Measurements from ENCODE around the gene DEGS1. TPM values are rescaled to one million over a fixed set of nuclear protein-coding genes. Genes with fewer than 3 reads are reported as not detected.

DEGS1 gene
- total and polyA plus RNA-seq, 4 donors = 69.1 to 77.5 (median 72.8) TPM

- H3K36me3 ChIP-seq (ENCODE audit: control insufficient read depth in 1 of 2, insufficient read depth in 2 of 2, low read length in 1 of 2) = no peaks in the 10 kb centered on the region
- H3K9me3 ChIP-seq (ENCODE audit: control insufficient read depth, low read length) = no peaks in the 10 kb centered on the region
- WGBS, 2 donors = 0% methylated on average over 43 to 53 of the region's 53 CpGs
- H3K4me3 ChIP-seq (ENCODE audit: low read length in 2 of 2) = peak overlapping the region; percentile 78 to 96
- H3K27me3 ChIP-seq (ENCODE audit: control insufficient read depth in 1 of 2, insufficient read depth in 2 of 2, low read length in 1 of 2) = no peaks in the 10 kb centered on the region
- no peaks in the 10 kb centered on the region for H3K4me1 ChIP-seq (ENCODE audit: control insufficient read depth in 1 of 2, insufficient read depth in 2 of 2, low read length in 2 of 2)
- intact Hi-C loops (cut with DNase I) = loop anchor here in 1 of 2 donors (5.0 kb wide), 1 partner anchor 66 kb away; no protein-coding TSS in a partner anchor
- peak; percentile 76 to 88 for DNase-seq
- peak overlapping the region; percentile 88 to 96 for H3K27ac ChIP-seq (ENCODE audit: low read depth in 1 of 2, low read length in 2 of 2)
- ATAC-seq (ENCODE audit: low FRiP score) = peak; percentile 87
These were observed 712 bp downstream of the DEGS1 start for GRCh38 chr1:224183591-224184312.

- DNase-seq (no peak), ATAC-seq (ENCODE audit: low FRiP score) (no peak)
- H3K27ac ChIP-seq (ENCODE audit: low read depth in 1 of 2, low read length in 2 of 2) = no peak overlapping the region
- H3K36me3 ChIP-seq (ENCODE audit: control insufficient read depth in 1 of 2, insufficient read depth in 2 of 2, low read length in 1 of 2) = no peaks in the 10 kb centered on the region
- intact Hi-C loops (cut with DNase I) = no loop called here
- no peaks in the 10 kb centered on the region for H3K9me3 ChIP-seq (ENCODE audit: control insufficient read depth, low read length)
- WGBS, 2 donors = 88 to 89% methylated on average over 8 of the region's 8 CpGs
- H3K4me1 ChIP-seq (ENCODE audit: control insufficient read depth in 1 of 2, insufficient read depth in 2 of 2, low read length in 2 of 2) = no peaks in the 10 kb centered on the region
- no peaks in the 10 kb centered on the region for H3K27me3 ChIP-seq (ENCODE audit: control insufficient read depth in 1 of 2, insufficient read depth in 2 of 2, low read length in 1 of 2)
- H3K4me3 ChIP-seq (ENCODE audit: low read length in 2 of 2) = no peak overlapping the region
These were observed 2.2 kb downstream of the DEGS1 start for GRCh38 chr1:224185208-224185607.

- peaks cover 0 to 4% of the 10 kb centered on the region in 2 donors for H3K36me3 ChIP-seq (ENCODE audit: control insufficient read depth in 1 of 2, insufficient read depth in 2 of 2, low read length in 1 of 2)
- intact Hi-C loops (cut with DNase I) = no loop called here
- 97 to 99% methylated on average over 2 of the region's 2 CpGs for WGBS, 2 donors
- H3K27ac ChIP-seq (ENCODE audit: low read depth in 1 of 2, low read length in 2 of 2) = no peak overlapping the region
- no peak for DNase-seq
- no peaks in the 10 kb centered on the region for H3K4me1 ChIP-seq (ENCODE audit: control insufficient read depth in 1 of 2, insufficient read depth in 2 of 2, low read length in 2 of 2)
- no peak overlapping the region for H3K4me3 ChIP-seq (ENCODE audit: low read length in 2 of 2)
- H3K9me3 ChIP-seq (ENCODE audit: control insufficient read depth, low read length) = no peaks in the 10 kb centered on the region
- no peaks in the 10 kb centered on the region for H3K27me3 ChIP-seq (ENCODE audit: control insufficient read depth in 1 of 2, insufficient read depth in 2 of 2, low read length in 1 of 2)
- no peak for ATAC-seq (ENCODE audit: low FRiP score)
These were observed 5.2 kb downstream of the DEGS1 start for GRCh38 chr1:224188286-224188685.

DNA sequence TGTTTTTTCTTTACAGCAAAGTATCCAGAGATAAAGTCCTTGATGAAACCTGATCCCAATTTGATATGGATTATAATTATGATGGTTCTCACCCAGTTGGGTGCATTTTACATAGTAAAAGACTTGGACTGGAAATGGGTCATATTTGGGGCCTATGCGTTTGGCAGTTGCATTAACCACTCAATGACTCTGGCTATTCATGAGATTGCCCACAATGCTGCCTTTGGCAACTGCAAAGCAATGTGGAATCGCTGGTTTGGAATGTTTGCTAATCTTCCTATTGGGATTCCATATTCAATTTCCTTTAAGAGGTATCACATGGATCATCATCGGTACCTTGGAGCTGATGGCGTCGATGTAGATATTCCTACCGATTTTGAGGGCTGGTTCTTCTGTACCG lies 6.5 kb downstream of the DEGS1 start:
- intact Hi-C loops (cut with DNase I) = no loop called here
- peaks cover 3 to 7% of the 10 kb centered on the region in 2 donors for H3K36me3 ChIP-seq (ENCODE audit: control insufficient read depth in 1 of 2, insufficient read depth in 2 of 2, low read length in 1 of 2)
- no peak for ATAC-seq (ENCODE audit: low FRiP score)
- no peak overlapping the region for H3K27ac ChIP-seq (ENCODE audit: low read depth in 1 of 2, low read length in 2 of 2)
- no peaks in the 10 kb centered on the region for H3K27me3 ChIP-seq (ENCODE audit: control insufficient read depth in 1 of 2, insufficient read depth in 2 of 2, low read length in 1 of 2)
- H3K4me1 ChIP-seq (ENCODE audit: control insufficient read depth in 1 of 2, insufficient read depth in 2 of 2, low read length in 2 of 2) = no peaks in the 10 kb centered on the region
- no peak for DNase-seq
- WGBS, 2 donors = 91 to 93% methylated on average over 7 of the region's 7 CpGs
- no peak overlapping the region for H3K4me3 ChIP-seq (ENCODE audit: low read length in 2 of 2)
- H3K9me3 ChIP-seq (ENCODE audit: control insufficient read depth, low read length) = no peaks in the 10 kb centered on the region

DNA sequence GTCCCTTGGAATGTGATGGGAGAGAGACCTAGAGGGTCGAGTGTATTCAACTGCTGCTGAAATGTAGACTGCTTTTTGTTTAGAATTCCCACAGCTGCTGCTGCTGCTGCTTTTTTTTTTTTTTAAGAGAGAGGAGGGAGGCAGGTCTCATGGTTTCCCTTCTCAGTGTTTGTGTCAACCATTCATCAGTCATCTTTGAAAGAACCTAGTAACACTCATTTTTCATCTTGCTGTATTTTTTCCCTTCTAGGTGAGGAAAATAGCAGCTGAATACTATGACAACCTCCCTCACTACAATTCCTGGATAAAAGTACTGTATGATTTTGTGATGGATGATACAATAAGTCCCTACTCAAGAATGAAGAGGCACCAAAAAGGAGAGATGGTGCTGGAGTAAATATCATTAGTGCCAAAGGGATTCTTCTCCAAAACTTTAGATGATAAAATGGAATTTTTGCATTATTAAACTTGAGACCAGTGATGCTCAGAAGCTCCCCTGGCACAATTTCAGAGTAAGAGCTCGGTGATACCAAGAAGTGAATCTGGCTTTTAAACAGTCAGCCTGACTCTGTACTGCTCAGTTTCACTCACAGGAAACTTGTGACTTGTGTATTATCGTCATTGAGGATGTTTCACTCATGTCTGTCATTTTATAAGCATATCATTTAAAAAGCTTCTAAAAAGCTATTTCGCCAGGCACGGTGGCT lies 9.2 kb downstream of the DEGS1 start:
- WGBS, 2 donors = 68 to 72% methylated on average over 5 of the region's 5 CpGs

GRCh38 chr1:224193319-224193966 lies 10.4 kb downstream of the DEGS1 start:
- no peak overlapping the region for H3K4me3 ChIP-seq (ENCODE audit: low read length in 2 of 2)
- DNase-seq (no peak), ATAC-seq (ENCODE audit: low FRiP score) (no peak)
- no peaks in the 10 kb centered on the region for H3K27me3 ChIP-seq (ENCODE audit: control insufficient read depth in 1 of 2, insufficient read depth in 2 of 2, low read length in 1 of 2)
- no peaks in the 10 kb centered on the region for H3K4me1 ChIP-seq (ENCODE audit: control insufficient read depth in 1 of 2, insufficient read depth in 2 of 2, low read length in 2 of 2)
- peaks cover 3 to 7% of the 10 kb centered on the region in 2 donors for H3K36me3 ChIP-seq (ENCODE audit: control insufficient read depth in 1 of 2, insufficient read depth in 2 of 2, low read length in 1 of 2)
- 87 to 94% methylated on average over 8 of the region's 8 CpGs for whole genome bisulfite sequencing, 2 donors
- intact Hi-C loops (cut with DNase I) = no loop called here
- H3K27ac ChIP-seq (ENCODE audit: low read depth in 1 of 2, low read length in 2 of 2) = no peak overlapping the region
- no peaks in the 10 kb centered on the region for H3K9me3 ChIP-seq (ENCODE audit: control insufficient read depth, low read length)

More for the DNA sequence above, 9.2 kb downstream of the DEGS1 start:
- H3K4me3 ChIP-seq (ENCODE audit: low read length in 2 of 2) = no peak overlapping the region
- H3K27me3 ChIP-seq (ENCODE audit: control insufficient read depth in 1 of 2, insufficient read depth in 2 of 2, low read length in 1 of 2) = no peaks in the 10 kb centered on the region
- H3K9me3 ChIP-seq (ENCODE audit: control insufficient read depth, low read length) = no peaks in the 10 kb centered on the region
- no peak overlapping the region for H3K27ac ChIP-seq (ENCODE audit: low read depth in 1 of 2, low read length in 2 of 2)
- no peaks in the 10 kb centered on the region for H3K4me1 ChIP-seq (ENCODE audit: control insufficient read depth in 1 of 2, insufficient read depth in 2 of 2, low read length in 2 of 2)
- DNase-seq (no peak), ATAC-seq (ENCODE audit: low FRiP score) (no peak)
- H3K36me3 ChIP-seq (ENCODE audit: control insufficient read depth in 1 of 2, insufficient read depth in 2 of 2, low read length in 1 of 2) = peaks cover 3 to 7% of the 10 kb centered on the region in 2 donors
- intact Hi-C loops (cut with DNase I) = no loop called here

- Histone ChIP-seq H3K27me3 (ENCODE audit: control insufficient read depth in 1 of 2, insufficient read depth in 2 of 2, low read length in 1 of 2) (no peaks in the 10 kb centered on the region), H3K9me3 (ENCODE audit: control insufficient read depth, low read length) (no peaks in the 10 kb centered on the region), H3K36me3 (ENCODE audit: control insufficient read depth in 1 of 2, insufficient read depth in 2 of 2, low read length in 1 of 2) (peaks cover 3 to 7% of the 10 kb centered on the region in 2 donors), H3K4me1 (ENCODE audit: control insufficient read depth in 1 of 2, insufficient read depth in 2 of 2, low read length in 2 of 2) (no peaks in the 10 kb centered on the region), H3K27ac (ENCODE audit: low read depth in 1 of 2, low read length in 2 of 2) (no peak overlapping the region), H3K4me3 (ENCODE audit: low read length in 2 of 2) (no peak overlapping the region)
- no peak for ATAC-seq (ENCODE audit: low FRiP score)
- intact Hi-C loops (cut with DNase I) = no loop called here
- no peak for DNase-seq
- WGBS, 2 donors = 70% methylated on average over 5 of the region's 5 CpGs
These were observed 14.0 kb downstream of the DEGS1 start for GRCh38 chr1:224196813-224197600.

DNA sequence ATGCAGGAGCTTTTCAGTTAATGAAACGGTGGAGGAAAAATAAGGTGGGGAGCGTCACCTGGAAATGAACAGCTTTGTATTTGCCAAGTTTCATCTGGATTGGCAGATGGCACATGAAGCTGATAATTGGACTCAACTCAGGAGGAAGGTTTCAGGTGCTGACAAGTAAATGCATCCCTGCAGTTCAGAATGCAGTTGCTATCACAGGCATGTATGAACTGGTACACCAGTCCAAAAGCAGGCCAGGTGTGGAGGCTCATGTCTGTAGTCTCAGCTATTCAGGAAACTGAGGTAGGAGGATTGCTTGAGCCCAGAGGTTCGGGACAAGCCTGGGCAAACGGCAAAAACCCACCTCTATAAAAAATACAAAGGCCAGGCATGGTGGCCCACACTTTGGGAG lies 15.5 kb downstream of the DEGS1 start:
- H3K4me1 ChIP-seq (ENCODE audit: control insufficient read depth in 1 of 2, insufficient read depth in 2 of 2, low read length in 2 of 2) = no peaks in the 10 kb centered on the region
- no peak overlapping the region for H3K4me3 ChIP-seq (ENCODE audit: low read length in 2 of 2)
- peaks cover 0 to 3% of the 10 kb centered on the region in 2 donors for H3K36me3 ChIP-seq (ENCODE audit: control insufficient read depth in 1 of 2, insufficient read depth in 2 of 2, low read length in 1 of 2)
- no peak for DNase-seq
- no peak overlapping the region for H3K27ac ChIP-seq (ENCODE audit: low read depth in 1 of 2, low read length in 2 of 2)
- no peak for ATAC-seq (ENCODE audit: low FRiP score)
- intact Hi-C loops (cut with DNase I) = no loop called here
- no peaks in the 10 kb centered on the region for H3K27me3 ChIP-seq (ENCODE audit: control insufficient read depth in 1 of 2, insufficient read depth in 2 of 2, low read length in 1 of 2)
- WGBS, 2 donors = 88 to 96% methylated on average over 4 of the region's 4 CpGs
- H3K9me3 ChIP-seq (ENCODE audit: control insufficient read depth, low read length) = no peaks in the 10 kb centered on the region
